HepG2 (cell line): ENCODE results near the gene YPEL3. TPM values are rescaled to one million over a fixed set of nuclear protein-coding genes. Genes with fewer than 3 reads are reported as not detected.

Experiments used
- ARID4A ChIP-seq: sonication (generic); formaldehyde crosslinking; IDR thresholded peaks from 2 replicates; pipeline ENCODE4 v1.5.0; 2020; ENCODE audit warnings: mild to moderate bottlenecking, missing genetic modification reagents, borderline replicate concordance
- CREB1 ChIP-seq, 2 experiments: fragments of 450-650 bp in 1 of 2; IDR thresholded peaks; 2 replicates each; pipeline ENCODE4 v1.6.1; 2016 to 2017; ENCODE audit warnings: control low read depth in 1 of 2, mild to moderate bottlenecking in 1 of 2, missing compliant biosample characterization in 1 of 2, missing genetic modification characterization in 1 of 2
- FOSL2 ChIP-seq: sonication (generic); formaldehyde crosslinking; IDR thresholded peaks from 2 replicates; pipeline ENCODE4 v1.4.0; 2020; ENCODE audit warnings: missing genetic modification reagents
- GABPA ChIP-seq, 2 experiments: IDR thresholded peaks; 2 replicates each; pipeline ENCODE4 v1.6.1; 2011 to 2016; ENCODE audit warnings: low read depth in 2 of 2, low read length in 1 of 2, missing biosample characterization in 1 of 2, missing genetic modification characterization in 1 of 2
- GATA4 ChIP-seq: sonication (generic); IDR thresholded peaks from 2 replicates; pipeline ENCODE4 v1.6.1; 2016; ENCODE audit warnings: antibody characterized with exemption, low read depth, borderline replicate concordance
- GTF3A ChIP-seq: sonication (generic); formaldehyde crosslinking; conservative IDR thresholded peaks from 2 replicates; pipeline ENCODE4 v1.4.0; 2020; ENCODE audit warnings: mild to moderate bottlenecking, missing genetic modification reagents
- KAT2B ChIP-seq: fragments of 150-350 bp; IDR thresholded peaks from 2 replicates; pipeline ENCODE4 v1.6.1; 2014; ENCODE audit warnings: low read depth, low read length, borderline replicate concordance
- MTF1 ChIP-seq: sonication (generic); formaldehyde crosslinking; IDR thresholded peaks from 2 replicates; pipeline ENCODE4 v1.5.0; 2020; ENCODE audit warnings: missing genetic modification reagents
- PAX8 ChIP-seq: sonication (generic); formaldehyde crosslinking; IDR thresholded peaks from 2 replicates; pipeline ENCODE4 v1.8.0; 2022; ENCODE audit warnings: mild to moderate bottlenecking, missing genetic modification reagents, borderline replicate concordance
- PCBP2 ChIP-seq: fragments of 200-400 bp; formaldehyde crosslinking; optimal IDR thresholded peaks from 2 replicates; pipeline ENCODE3; 2018; ENCODE audit warnings: low read length, low read depth; ENCODE audit not compliant: poor library complexity, severe bottlenecking
- PHB2 ChIP-seq: fragments of 450-650 bp; IDR thresholded peaks from 2 replicates; pipeline ENCODE4 v1.6.1; 2018; ENCODE audit not compliant: partially characterized antibody
- POGK ChIP-seq: sonication (generic); formaldehyde crosslinking; conservative IDR thresholded peaks from 2 replicates; pipeline ENCODE4 v1.8.0; 2022; ENCODE audit warnings: mild to moderate bottlenecking, moderate library complexity, missing genetic modification reagents
- POLR2AphosphoS2 ChIP-seq: IDR thresholded peaks from 2 replicates; pipeline ENCODE4 v1.6.1; 2011; ENCODE audit warnings: low read depth, low read length, improper control_type of control experiment
- SIN3A ChIP-seq: IDR thresholded peaks from 2 replicates; pipeline ENCODE4 v1.6.1; 2011; ENCODE audit warnings: low read depth, mild to moderate bottlenecking, control low read depth, low read length, borderline replicate concordance
- TFAP4 ChIP-seq: sonication (generic); IDR thresholded peaks from 2 replicates; pipeline ENCODE4 v1.6.1; 2016; ENCODE audit warnings: low read depth, borderline replicate concordance
- ZBTB3 ChIP-seq: sonication (generic); formaldehyde crosslinking; IDR thresholded peaks from 2 replicates; pipeline ENCODE4 v1.4.0; 2020; ENCODE audit warnings: low read depth, mild to moderate bottlenecking, moderate library complexity, missing genetic modification reagents, borderline replicate concordance
- ZBTB7B ChIP-seq: sonication (generic); formaldehyde crosslinking; IDR thresholded peaks from 2 replicates; pipeline ENCODE4 v1.4.0; 2020; ENCODE audit warnings: missing genetic modification reagents
- ZNF234 ChIP-seq: sonication (generic); formaldehyde crosslinking; conservative IDR thresholded peaks from 2 replicates; pipeline ENCODE4 v1.5.1; 2020; ENCODE audit warnings: mild to moderate bottlenecking, missing genetic modification reagents
- ZNF598 ChIP-seq: sonication (generic); formaldehyde crosslinking; IDR thresholded peaks from 2 replicates; pipeline ENCODE4 v1.5.1; 2020; ENCODE audit warnings: mild to moderate bottlenecking, missing genetic modification reagents, borderline replicate concordance
- ZNF724P ChIP-seq: sonication (generic); formaldehyde crosslinking; IDR thresholded peaks from 2 replicates; pipeline ENCODE4 v1.8.0; 2022; ENCODE audit warnings: missing genetic modification reagents, borderline replicate concordance
- ZNF747 ChIP-seq: sonication (generic); formaldehyde crosslinking; IDR thresholded peaks from 2 replicates; pipeline ENCODE4 v1.8.1; 2023; ENCODE audit warnings: missing genetic modification reagents, mild to moderate bottlenecking, borderline replicate concordance
- ZNF782 ChIP-seq: sonication (generic); formaldehyde crosslinking; IDR thresholded peaks from 2 replicates; pipeline ENCODE4 v1.4.0; 2020; ENCODE audit warnings: missing genetic modification reagents, mild to moderate bottlenecking, borderline replicate concordance
- ZNF839 ChIP-seq: sonication (generic); formaldehyde crosslinking; IDR thresholded peaks from 2 replicates; pipeline ENCODE4 v1.4.0; 2020; ENCODE audit warnings: missing genetic modification reagents, mild to moderate bottlenecking, borderline replicate concordance
- polyA plus RNA-seq, 8 experiments: library from polyadenylated mRNA; depleted of rRNA in 3 of 8; stranded (reverse) in 7 of 8; unstranded in 1 of 8; fragments of >200 nt; fragmentation: Illumina TruSeq in 4 of 8; extraction: Trizol in 4 of 8; gene quantifications; 2 replicates each; pipeline versions ENCODE4 v1.2.1 to v1.2.3, GENCODE V29; 2011 to 2016; ENCODE audit warnings: low read depth in 4 of 8, missing spikeins in 1 of 8, mixed read lengths in 1 of 8; ENCODE audit not compliant: insufficient read depth in 1 of 8
- total RNA-seq, 5 experiments: library from RNA; depleted of rRNA; stranded (reverse); fragments of >200 nt; fragmentation: Illumina TruSeq; extraction: Trizol; gene quantifications; 2 replicates each; pipeline ENCODE4 v1.2.3, GENCODE V29; 2016; ENCODE audit warnings: low read depth in 1 of 5

Gene YPEL3
- total and polyA plus RNA-seq, 2 of the 13 experiments (the other 11 are each of a cell fraction or from before 2014, with no cell fraction given) = 5.4 to 47.0 TPM

GRCh38 chr16:30113031-30113710, 17.2 kb upstream of the YPEL3 start, which contains the start of gene GDPD3 (continued):
- no peak for TF ChIP-seq ARID4A (CRISPR knock-in tag)
- peak; percentile 34; the same call in 1 of the 2 replicates for TF ChIP-seq SIN3A
- no peak for TF ChIP-seq MTF1 (CRISPR knock-in tag)
- no peak for TF ChIP-seq PHB2
- no peak for TF ChIP-seq CREB1 (IDR thresholded peaks at IDR 0.05)
- no peak for TF ChIP-seq CREB1 (CRISPR knock-in tag; IDR thresholded peaks at IDR 0.05)
- no peak for TF ChIP-seq FOSL2
- no peak for TF ChIP-seq POLR2AphosphoS2
- TF ChIP-seq GTF3A (CRISPR knock-in tag) = no peak
- no peak for TF ChIP-seq PCBP2
- TF ChIP-seq ZNF598 (CRISPR knock-in tag) = no peak
- TF ChIP-seq POGK (CRISPR knock-in tag) = no peak
- no peak for TF ChIP-seq GABPA (IDR thresholded peaks at IDR 0.05; ENCODE audit: low read depth, low read length)
- TF ChIP-seq GABPA (CRISPR knock-in tag; IDR thresholded peaks at IDR 0.05; ENCODE audit: low read depth) = no peak
- no peak for TF ChIP-seq KAT2B
- TF ChIP-seq GATA4 = no peak
- peak; percentile 18 for TF ChIP-seq ZNF747
- TF ChIP-seq ZNF782 (CRISPR knock-in tag) = no peak
- peak; percentile 16; the same call in 1 of the 2 replicates for TF ChIP-seq PAX8 (CRISPR knock-in tag)
- TF ChIP-seq ZBTB7B (CRISPR knock-in tag) = no peak
- TF ChIP-seq TFAP4 = no peak
- no peak for TF ChIP-seq ZBTB3 (CRISPR knock-in tag)
- no peak for TF ChIP-seq ZNF724P (CRISPR knock-in tag)
- TF ChIP-seq ZNF839 (CRISPR knock-in tag) = no peak
- TF ChIP-seq ZNF234 (CRISPR knock-in tag) = no peak
